DLD1 (cell line): ENCODE data around the gene DGKD.

Experiments
- in situ Hi-C: cut with HindIII; loops from 2 replicates; pipeline ENCODE4 v1.10.0; 2017; ENCODE audit warnings: low sequenced_read_pairs

DGKD gene

GRCh38 chr2:233441161-233442027 is 87.1 kb downstream of the DGKD start:
- in situ Hi-C loops, result no loop called here

- in situ Hi-C loops, result no loop called here
These were observed 87.7 kb downstream of the DGKD start for GRCh38 chr2:233442028-233442310.

DNA sequence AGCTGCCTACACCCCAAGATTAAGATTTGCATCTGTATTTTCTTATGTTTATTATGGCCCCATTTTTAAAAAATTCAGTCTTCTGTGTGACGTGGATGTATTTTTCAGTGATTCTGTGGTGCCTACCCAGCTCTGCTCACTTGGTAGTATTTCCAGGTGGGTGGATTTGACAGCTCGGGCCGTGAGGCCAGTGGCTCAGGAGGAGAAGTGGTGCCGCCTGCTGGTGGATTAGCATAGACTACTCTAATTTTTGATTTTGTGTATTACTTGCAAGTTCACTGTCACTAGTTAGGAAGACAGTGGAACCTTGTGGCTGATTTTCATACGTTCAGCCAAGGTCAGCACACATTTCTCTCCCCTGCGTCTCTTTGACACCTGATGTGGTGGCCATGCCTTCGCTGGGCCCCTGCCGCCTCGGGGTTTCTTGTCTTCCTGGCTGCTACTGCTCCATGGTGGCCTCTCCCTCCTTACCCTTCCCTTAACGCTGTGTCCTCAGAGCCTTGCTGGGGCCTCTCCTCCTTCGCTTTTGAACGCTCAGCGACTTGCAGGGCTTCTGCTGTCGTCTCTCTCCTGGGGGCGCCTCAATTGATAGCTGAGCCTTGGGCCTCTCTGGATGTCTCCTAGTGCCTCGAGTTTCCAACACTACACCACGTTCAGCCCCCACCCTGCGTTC is 89.4 kb downstream of the DGKD start:
- in situ Hi-C loops, result no loop called here

DNA sequence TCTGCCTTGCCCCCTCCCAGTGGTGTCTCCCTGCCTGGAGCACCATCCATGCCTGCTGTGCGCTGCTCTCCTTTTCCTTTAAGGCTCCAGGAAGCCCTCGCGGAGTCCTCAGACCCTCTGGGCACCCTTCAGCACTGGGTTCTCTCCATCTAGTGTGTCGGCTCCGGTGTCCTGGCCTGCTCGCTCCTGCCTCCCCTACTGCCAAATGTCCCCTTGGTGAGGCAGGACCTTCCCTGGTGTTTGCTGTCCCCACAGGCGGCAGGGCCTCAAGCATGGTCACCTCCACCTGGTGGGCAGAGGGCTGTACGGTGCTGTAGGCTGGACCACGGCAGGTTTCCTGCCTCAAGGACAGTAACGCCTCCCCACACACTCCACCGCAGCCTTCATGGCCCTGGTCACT is 90.2 kb downstream of the DGKD start:
- in situ Hi-C loops, result no loop called here

GRCh38 chr2:233445152-233445830 is 91.0 kb downstream of the DGKD start:
- in situ Hi-C loops, result no loop called here

GRCh38 chr2:233446121-233446520 is 91.8 kb downstream of the DGKD start:
- in situ Hi-C loops, result no loop called here

DNA sequence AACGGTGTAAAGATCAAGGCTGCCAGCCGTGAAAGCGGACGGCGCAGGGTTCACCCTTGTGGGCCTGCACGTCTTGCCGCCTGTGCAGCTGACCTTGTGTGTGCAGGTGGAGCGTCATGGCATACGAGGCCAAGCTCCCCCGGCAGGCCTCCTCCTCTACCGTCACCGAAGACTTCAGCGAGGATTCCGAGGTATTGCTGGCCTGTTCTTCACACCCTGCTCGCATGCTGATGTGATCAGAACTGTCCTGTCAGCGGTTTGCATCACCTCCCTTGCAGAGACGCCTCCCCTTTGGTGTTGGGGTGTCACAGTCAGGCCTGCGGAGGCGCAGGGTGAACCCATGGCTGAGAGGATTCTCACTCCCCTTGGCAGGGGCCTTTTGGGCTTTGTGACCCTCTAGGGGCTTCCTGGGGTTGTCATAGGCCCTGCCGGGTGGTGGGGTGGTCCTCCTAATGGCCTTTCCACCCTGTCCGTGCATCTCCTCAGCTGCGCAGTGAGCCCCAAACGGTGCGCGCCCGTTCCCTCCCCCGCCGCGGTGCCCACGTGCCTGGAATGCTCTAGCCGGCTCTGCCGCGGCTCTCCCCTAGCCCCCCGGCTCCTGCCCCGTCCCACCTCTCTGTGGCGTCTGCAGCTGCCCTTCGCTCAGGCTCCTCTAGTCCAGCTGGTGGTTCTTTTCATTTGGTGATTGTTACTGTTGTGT is 92.5 kb downstream of the DGKD start:
- in situ Hi-C loops, result no loop called here

DNA sequence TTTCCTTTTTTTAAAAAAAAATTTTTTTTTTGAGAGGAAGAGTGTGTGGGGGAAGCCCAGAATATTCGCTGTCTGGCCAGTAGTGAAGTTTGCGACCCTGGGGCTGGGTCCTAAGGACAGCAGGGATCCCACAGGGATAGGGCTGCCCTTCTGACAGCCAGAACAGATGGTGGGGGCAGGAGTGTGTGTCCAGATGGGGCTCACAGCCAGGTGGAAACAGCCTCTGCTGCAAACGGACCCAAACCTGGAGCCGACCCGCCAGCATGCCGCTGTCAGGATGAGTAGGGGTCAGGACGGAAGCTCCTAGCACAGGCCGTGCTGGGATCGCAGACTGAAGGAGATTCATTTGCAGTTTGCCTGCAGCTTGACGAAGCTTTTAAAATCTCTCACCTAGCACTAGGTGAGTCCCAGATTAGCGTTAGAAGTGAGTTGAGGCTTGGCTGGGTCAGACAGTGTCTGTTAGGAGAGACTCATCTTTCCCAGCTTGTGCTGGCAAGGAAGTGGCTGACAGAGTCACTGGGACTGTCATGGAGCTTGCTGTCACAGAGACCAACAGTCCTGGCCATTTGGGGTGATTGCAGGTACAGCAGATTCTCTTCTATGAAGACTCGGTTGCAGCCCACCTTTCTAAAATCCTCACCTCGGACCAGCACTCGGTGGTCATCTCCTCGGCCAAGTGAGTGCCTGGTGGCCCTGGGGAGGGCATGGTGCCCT is 93.4 kb downstream of the DGKD start:
- in situ Hi-C loops, result no loop called here

DNA sequence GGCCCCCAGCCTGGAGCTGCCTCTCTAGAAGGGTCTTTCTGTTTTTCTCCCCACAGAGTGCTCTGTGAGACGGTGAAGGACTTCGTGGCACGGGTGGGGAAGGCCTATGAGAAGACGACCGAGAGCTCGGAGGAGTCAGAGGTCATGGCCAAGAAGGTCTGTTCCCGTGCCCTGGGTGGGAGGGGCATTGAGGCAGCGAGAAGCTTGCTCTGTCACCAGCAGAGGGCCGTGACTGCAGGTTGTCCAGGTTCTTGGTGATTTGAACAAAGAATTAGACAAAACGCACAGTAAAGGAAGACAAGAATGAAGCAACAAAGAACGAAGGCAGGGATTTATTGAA is 93.9 kb downstream of the DGKD start:
- in situ Hi-C loops, result no loop called here

GRCh38 chr2:233448575-233448974 is 94.3 kb downstream of the DGKD start:
- in situ Hi-C loops, result no loop called here

- in situ Hi-C loops, result no loop called here
These were observed 95.0 kb downstream of the DGKD start for GRCh38 chr2:233449081-233449901.

GRCh38 chr2:233449921-233450863 is 95.9 kb downstream of the DGKD start:
- in situ Hi-C loops, result no loop called here

- in situ Hi-C loops, result no loop called here
These were observed 96.7 kb downstream of the DGKD start for GRCh38 chr2:233450864-233451575.

DNA sequence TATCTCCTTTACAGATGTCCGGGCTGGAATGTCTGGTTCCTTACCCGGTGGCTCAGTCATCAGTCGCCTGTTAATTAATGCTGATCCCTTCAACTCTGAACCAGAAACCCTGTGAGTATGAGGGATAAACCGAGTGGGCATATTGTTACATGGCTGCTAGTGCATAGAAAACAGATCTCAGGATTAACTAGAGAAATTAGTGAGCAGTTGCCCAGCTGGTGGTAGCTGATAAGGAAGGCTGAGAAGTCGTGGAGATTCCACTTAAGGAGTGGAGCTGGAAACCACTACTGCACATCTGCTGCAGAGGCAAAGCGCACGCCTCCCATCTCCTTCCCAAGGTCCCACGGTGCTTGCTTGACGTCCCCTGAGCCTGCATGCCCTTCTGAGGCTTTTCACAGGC is 97.7 kb downstream of the DGKD start:
- in situ Hi-C loops, result no loop called here

- in situ Hi-C loops, result no loop called here
These were observed 99.0 kb downstream of the DGKD start for GRCh38 chr2:233453111-233453915.

- in situ Hi-C loops, result no loop called here
These were observed 99.6 kb downstream of the DGKD start for GRCh38 chr2:233453916-233454315.

- in situ Hi-C loops, result no loop called here
These were observed 100.7 kb downstream of the DGKD start for GRCh38 chr2:233455006-233455405.

- in situ Hi-C loops, result no loop called here
These were observed 101.2 kb downstream of the DGKD start for GRCh38 chr2:233455491-233455890.
